Caco-2 (cell line): ENCODE measurements around the gene PITPNB. TPM values are rescaled to one million over a fixed set of nuclear protein-coding genes. Genes with fewer than 3 reads are reported as not detected.

ENCODE experiments used
- BruUV-seq: library from RNA; stranded (reverse); fragments of 400-500 nt; replicated peaks from 2 replicates; lab custom pipeline; 2021; lab: Mats Ljungman, UMichigan
- CTCF ChIA-PET: fragments of 300-600 bp; sonication (Branson Sonifier 250); formaldehyde crosslinking; loops from one replicate; lab custom pipeline; 2022; ENCODE audit warnings: antibody characterized with exemption; lab: Charles Lee
- POLR2A ChIA-PET: fragments of 300-600 bp; sonication (Branson Sonifier 250); formaldehyde crosslinking; loops from one replicate; lab custom pipeline; 2022; ENCODE audit warnings: antibody characterized with exemption; lab: Charles Lee
- DNase-seq, 2 experiments: peaks; one replicate each; pipeline versions ENCODE4 v3.0.0 to v3.0.0-alpha.2; 2020 to 2022
- H3K27me3 ChIP-seq: replicated peaks from 2 replicates; pipeline ENCODE4 v1.6.0; 2011; ENCODE audit warnings: low read length; ENCODE audit not compliant: control insufficient read depth, insufficient read depth
- H3K36me3 ChIP-seq: 2 replicates; pipeline ENCODE4 v1.5.1; 2011; ENCODE audit warnings: low read length; ENCODE audit not compliant: control insufficient read depth, insufficient read depth
- H3K4me1 ChIP-seq: fragments of 250-450 bp; sonication (Bioruptor Pico); 2 replicates; pipeline ENCODE4 v1.5.1; 2020; ENCODE audit warnings: mild to moderate bottlenecking
- H3K4me3 ChIP-seq: 2 replicates; pipeline ENCODE4 v1.5.1; 2011; ENCODE audit warnings: low read depth, mild to moderate bottlenecking, control low read depth, low read length
- H3K9me3 ChIP-seq: fragments of 250-450 bp; sonication (Bioruptor Pico); 2 replicates; pipeline ENCODE4 v1.5.1; 2020; ENCODE audit warnings: mild to moderate bottlenecking, moderate library complexity
- H3K27ac Mint-ChIP-seq: one replicate; pipeline ENCODE4 v1.8.0; 2022; ENCODE audit warnings: mixed read lengths; ENCODE audit not compliant: unreplicated experiment
- H3K27me3 Mint-ChIP-seq: one replicate; pipeline ENCODE4 v1.8.0; 2022; ENCODE audit warnings: mixed read lengths; ENCODE audit not compliant: insufficient read depth, unreplicated experiment
- H3K36me3 Mint-ChIP-seq: one replicate; pipeline ENCODE4 v1.8.0; 2022; ENCODE audit warnings: mild to moderate bottlenecking, mixed read lengths; ENCODE audit not compliant: insufficient read depth, unreplicated experiment
- H3K4me1 Mint-ChIP-seq: one replicate; pipeline ENCODE4 v1.8.0; 2022; ENCODE audit warnings: low read depth, mixed read lengths; ENCODE audit not compliant: unreplicated experiment
- H3K4me3 Mint-ChIP-seq: one replicate; pipeline ENCODE4 v1.8.0; 2022; ENCODE audit warnings: mild to moderate bottlenecking, moderate library complexity, mixed read lengths; ENCODE audit not compliant: unreplicated experiment
- H3K9me3 Mint-ChIP-seq: one replicate; pipeline ENCODE4 v1.8.0; 2022; ENCODE audit warnings: mixed read lengths; ENCODE audit not compliant: unreplicated experiment
- CTCF ChIP-seq, 2 experiments: fragments of 200-600 bp in 1 of 2; IDR thresholded peaks; 1 replicate in 1 of 2; 2 replicates in 1 of 2; pipeline versions ENCODE4 v1.5.1 to v1.8.0; 2011 to 2022; ENCODE audit warnings: antibody characterized with exemption in 1 of 2, control low read depth in 1 of 2, inconsistent platforms in 1 of 2, low read depth in 1 of 2, low read length in 1 of 2, mild to moderate bottlenecking in 1 of 2, moderate library complexity in 1 of 2; ENCODE audit not compliant: insufficient read depth in 1 of 2, severe bottlenecking in 1 of 2, unreplicated experiment in 1 of 2
- intact Hi-C: fragments of 100-400 bp; cut with micrococcal nuclease; formaldehyde crosslinking; loops from one replicate; pipeline ENCODE4 v1.10.0; 2022; ENCODE audit not compliant: unreplicated experiment
- total RNA-seq: library from RNA; stranded (reverse); gene quantifications from 2 replicates; pipeline ENCODE4 v1.2.3, GENCODE V29; 2022

The PITPNB gene
- total RNA-seq, 1 experiment from 2014 or later: 81.7 TPM

- Histone ChIP-seq H3K4me3 (no peak overlapping the region), H3K9me3 (no peaks in the 10 kb centered on the region), H3K27me3 (no peaks in the 10 kb centered on the region), H3K4me1 (peaks cover 13% of the 10 kb centered on the region), H3K36me3 (peaks cover 1% of the 10 kb centered on the region)
- H3K27me3 Mint-ChIP-seq: no peaks in the 10 kb centered on the region
- intact Hi-C loops: no loop called here
- ChIA-PET POLR2A (no interaction called here), CTCF (no interaction called here)
- BruUV-seq: no TSS peak
- no peak overlapping the region for H3K27ac Mint-ChIP-seq
- H3K4me3 Mint-ChIP-seq: no peak overlapping the region
- TF ChIP-seq CTCF (IDR thresholded peaks at IDR 0.05; ENCODE audit: insufficient read depth in 1 of 2, low read depth in 1 of 2, low read length in 1 of 2, severe bottlenecking in 1 of 2, unreplicated experiment in 1 of 2): no peak
- no peak for DNase-seq
- no peaks in the 10 kb centered on the region for H3K9me3 Mint-ChIP-seq
- peaks cover 31% of the 10 kb centered on the region for H3K4me1 Mint-ChIP-seq
- peaks cover 48% of the 10 kb centered on the region for H3K36me3 Mint-ChIP-seq
Measured at GRCh38 chr22:27912101-27912500, 7.0 kb downstream of the PITPNB start.

GRCh38 chr22:27911330-27911729, 7.7 kb downstream of the PITPNB start:
- no peak overlapping the region for H3K4me3 ChIP-seq
- intact Hi-C loops: no loop called here
- H3K4me1 Mint-ChIP-seq: peaks cover 31% of the 10 kb centered on the region
- H3K27ac Mint-ChIP-seq: no peak overlapping the region
- H3K27me3 ChIP-seq: no peaks in the 10 kb centered on the region
- POLR2A ChIA-PET: no interaction called here
- TF ChIP-seq CTCF (IDR thresholded peaks at IDR 0.05; ENCODE audit: insufficient read depth in 1 of 2, low read depth in 1 of 2, low read length in 1 of 2, severe bottlenecking in 1 of 2, unreplicated experiment in 1 of 2): no peak
- H3K36me3 Mint-ChIP-seq: peaks cover 52% of the 10 kb centered on the region
- no peaks in the 10 kb centered on the region for H3K9me3 Mint-ChIP-seq
- CTCF ChIA-PET: no interaction called here
- H3K4me1 ChIP-seq: peaks cover 12% of the 10 kb centered on the region
- H3K27me3 Mint-ChIP-seq: no peaks in the 10 kb centered on the region
- no TSS peak for BruUV-seq
- H3K36me3 ChIP-seq: peaks cover 1% of the 10 kb centered on the region
- H3K4me3 Mint-ChIP-seq: no peak overlapping the region
- no peak for DNase-seq
- no peaks in the 10 kb centered on the region for H3K9me3 ChIP-seq

- DNase-seq: no peak
- ChIA-PET CTCF (no interaction called here), POLR2A (interaction anchor here (0.5 kb wide), 1 partner anchor 13 kb away, joined by 3 read pairs; the partner anchor contains the start of gene PITPNB)
- BruUV-seq: no TSS peak
- H3K9me3 ChIP-seq: no peaks in the 10 kb centered on the region
- TF ChIP-seq CTCF (IDR thresholded peaks at IDR 0.05; ENCODE audit: insufficient read depth in 1 of 2, low read depth in 1 of 2, low read length in 1 of 2, severe bottlenecking in 1 of 2, unreplicated experiment in 1 of 2): no peak
- Mint-ChIP-seq H3K36me3 (peaks cover 65% of the 10 kb centered on the region), H3K4me3 (no peak overlapping the region), H3K9me3 (no peaks in the 10 kb centered on the region), H3K27me3 (no peaks in the 10 kb centered on the region), H3K4me1 (peaks cover 13% of the 10 kb centered on the region), H3K27ac (no peak overlapping the region)
- no peaks in the 10 kb centered on the region for H3K4me1 ChIP-seq
- H3K4me3 ChIP-seq: no peak overlapping the region
- H3K27me3 ChIP-seq: no peaks in the 10 kb centered on the region
- intact Hi-C loops: no loop called here
- peaks cover 1% of the 10 kb centered on the region for H3K36me3 ChIP-seq
Measured at GRCh38 chr22:27906241-27906640, 12.8 kb downstream of the PITPNB start.
